Omental fat pad (tissue), 4 donors: Measurements from ENCODE around the gene PIKFYVE. TPM values are rescaled to one million over a fixed set of nuclear protein-coding genes. Genes with fewer than 3 reads are reported as not detected.
"Not testable (repeated sequence)": the region's sequence is repeated elsewhere in the genome, so short reads cannot be mapped to it uniquely, and the experiment has no call there.

Experiments
- ATAC-seq: fragments of 150-250 bp; one replicate; pipeline ENCODE4 v1.9.1; 2016; ENCODE audit warnings: mild to moderate bottlenecking, moderate library complexity; ENCODE audit not compliant: low FRiP score
- DNase-seq: peaks from one replicate; pipeline ENCODE4 v3.0.0-alpha.2; 2019; ENCODE audit warnings: low spot score
- CTCF ChIP-seq, 3 donors: fragments of 450-650 bp; IDR thresholded peaks; one replicate each; pipeline ENCODE4 v1.5.1; 2016 to 2017; ENCODE audit warnings: antibody characterized with exemption in 3 of 3, mild to moderate bottlenecking in 3 of 3, moderate library complexity in 2 of 3
- total RNA-seq, 4 donors: library from RNA; depleted of rRNA; stranded (reverse); fragments of >200 nt; gene quantifications; one replicate each; pipeline ENCODE4 v1.1.0, GENCODE V29; 2016

The PIKFYVE gene
- total RNA-seq, 4 donors from 2014 or later, result 27.1 to 39.2 (median 35.1) TPM

GRCh38 chr2:208354964-208355381, 88.9 kb downstream of the PIKFYVE start:
- no peak for TF ChIP-seq CTCF (IDR thresholded peaks at IDR 0.05)
- ATAC-seq (no peak), DNase-seq (no peak)

- ATAC-seq, result not testable (repeated sequence)
Observed at GRCh38 chr2:208356420-208356819, 90.4 kb downstream of the PIKFYVE start.

GRCh38 chr2:208356846-208357574, 91.0 kb downstream of the PIKFYVE start:
- ATAC-seq, result no peak

More at GRCh38 chr2:208356420-208356819, 90.4 kb downstream of the PIKFYVE start:
- not testable (repeated sequence) for DNase-seq

GRCh38 chr2:208358758-208359631, 92.9 kb downstream of the PIKFYVE start:
- no peak for TF ChIP-seq CTCF (IDR thresholded peaks at IDR 0.05)
- DNase-seq, result no peak
- no peak for ATAC-seq

More at GRCh38 chr2:208356846-208357574, 91.0 kb downstream of the PIKFYVE start:
- TF ChIP-seq CTCF (IDR thresholded peaks at IDR 0.05), result no peak
- DNase-seq, result no peak

- DNase-seq (no peak), ATAC-seq (no peak)
- no peak for TF ChIP-seq CTCF (IDR thresholded peaks at IDR 0.05)
Observed at GRCh38 chr2:208359632-208359986, 93.6 kb downstream of the PIKFYVE start.

- no peak for TF ChIP-seq CTCF (IDR thresholded peaks at IDR 0.05)
- DNase-seq (no peak), ATAC-seq (no peak)
Observed at GRCh38 chr2:208360259-208361076, 94.4 kb downstream of the PIKFYVE start.

- ATAC-seq (no peak), DNase-seq (no peak)
- TF ChIP-seq CTCF (IDR thresholded peaks at IDR 0.05), result no peak
Observed at GRCh38 chr2:208361077-208361441, 95.0 kb downstream of the PIKFYVE start.
